Panc1 (cell line): ENCODE data around the gene SPATA1. TPM values are rescaled to one million over a fixed set of nuclear protein-coding genes. Genes with fewer than 3 reads are reported as not detected.

ENCODE experiments used
- ATAC-seq: fragments of 200-7000 bp; cut with Tn5 transposase; 2 replicates; pipeline ENCODE4 v1.9.1; 2020; ENCODE audit warnings: mild to moderate bottlenecking, moderate library complexity
- BruUV-seq: library from RNA; stranded (reverse); fragments of 400-500 nt; replicated peaks from 2 replicates; lab custom pipeline; 2021; lab: Mats Ljungman, UMichigan
- CTCF ChIA-PET: fragments of 300-600 bp; sonication (Branson Sonifier 250); formaldehyde crosslinking; loops from one replicate; lab custom pipeline; 2022; ENCODE audit warnings: antibody characterized with exemption; lab: Charles Lee
- POLR2A ChIA-PET: fragments of 300-600 bp; sonication (Branson Sonifier 250); formaldehyde crosslinking; loops from one replicate; lab custom pipeline; 2022; ENCODE audit warnings: antibody characterized with exemption; lab: Charles Lee
- DNase-seq: peaks from one replicate; pipeline ENCODE4 v3.0.0-alpha.2; 2010; ENCODE audit warnings: low read depth, low spot score
- H3K27ac ChIP-seq: 2 replicates; pipeline ENCODE4 v1.5.1; 2011; ENCODE audit warnings: mild to moderate bottlenecking, low read length, inconsistent platforms
- H3K27me3 ChIP-seq: fragments of 200-500 bp; sonication (Bioruptor generic); 2 replicates; pipeline ENCODE4 v1.6.0; 2014; ENCODE audit warnings: low read length, inconsistent platforms; ENCODE audit not compliant: control insufficient read depth, insufficient read depth
- H3K36me3 ChIP-seq: fragments of 200-500 bp; sonication (Bioruptor generic); 2 replicates; pipeline ENCODE4 v1.5.1; 2014; ENCODE audit warnings: inconsistent platforms, mild to moderate bottlenecking, low read length, moderate library complexity; ENCODE audit not compliant: control insufficient read depth, insufficient read depth
- H3K4me1 ChIP-seq: 2 replicates; pipeline ENCODE4 v1.5.1; 2011; ENCODE audit warnings: inconsistent platforms, mild to moderate bottlenecking, low read length, moderate library complexity; ENCODE audit not compliant: control insufficient read depth, insufficient read depth
- H3K4me3 ChIP-seq, 2 experiments: 2 replicates each; pipeline ENCODE4 v1.5.1; 2011 to 2012; ENCODE audit warnings: low read depth in 2 of 2, low read length in 2 of 2, mild to moderate bottlenecking in 2 of 2, inconsistent platforms in 1 of 2, moderate library complexity in 1 of 2
- H3K9me3 ChIP-seq: fragments of 200-500 bp; sonication (Bioruptor generic); 2 replicates; pipeline ENCODE4 v1.5.1; 2014; ENCODE audit warnings: low read depth, mild to moderate bottlenecking, inconsistent platforms, low read length, moderate library complexity; ENCODE audit not compliant: control insufficient read depth, insufficient read depth
- CTCF ChIP-seq: fragments of 450-650 bp; IDR thresholded peaks from 2 replicates; pipeline ENCODE4 v1.5.1; 2017; ENCODE audit warnings: mild to moderate bottlenecking
- POLR2AphosphoS5 ChIP-seq: IDR thresholded peaks from 2 replicates; pipeline ENCODE4 v1.6.1; 2012; ENCODE audit warnings: mild to moderate bottlenecking, low read depth, low read length, moderate library complexity
- REST ChIP-seq, 2 experiments: IDR thresholded peaks; 2 replicates each; pipeline ENCODE4 v1.6.1; 2011 to 2012; ENCODE audit warnings: low read depth in 2 of 2, control low read depth in 1 of 2, low read length in 1 of 2, mild to moderate bottlenecking in 1 of 2, moderate library complexity in 1 of 2; ENCODE audit not compliant: insufficient read depth in 1 of 2
- SIN3A ChIP-seq: IDR thresholded peaks from 2 replicates; pipeline ENCODE4 v1.6.1; 2012; ENCODE audit warnings: low read depth, mild to moderate bottlenecking, low read length, moderate library complexity, borderline replicate concordance; ENCODE audit not compliant: insufficient read depth
- TCF7L2 ChIP-seq: IDR thresholded peaks from 2 replicates; pipeline ENCODE4 v1.6.1; 2011; ENCODE audit warnings: mild to moderate bottlenecking, low read depth, low read length, inconsistent platforms
- in situ Hi-C: cut with HindIII; loops from 2 replicates; pipeline ENCODE4 v1.10.0; 2016; ENCODE audit warnings: low sequenced_read_pairs, low pct_unique_long_range_greater_than_20kb
- intact Hi-C: fragments of 100-400 bp; cut with micrococcal nuclease; formaldehyde crosslinking; loops from one replicate; pipeline ENCODE4 v1.10.0; 2022; ENCODE audit not compliant: unreplicated experiment
- total RNA-seq: library from RNA; stranded (reverse); gene quantifications from one replicate; pipeline ENCODE4 v1.2.1, GENCODE V29; 2021; ENCODE audit not compliant: unreplicated experiment

The SPATA1 gene
- total RNA-seq, 1 experiment from 2014 or later: 5.0 TPM

- intact Hi-C loops: no loop called here
- peaks cover 4% of the 10 kb centered on the region; the same call in 1 of the 2 replicates for H3K4me1 ChIP-seq
- H3K27ac ChIP-seq: no peak overlapping the region
- peaks cover 3% of the 10 kb centered on the region; the same call in 1 of the 2 replicates for H3K36me3 ChIP-seq
- ATAC-seq: no peak
- H3K9me3 ChIP-seq: peaks cover 4% of the 10 kb centered on the region; the same call in 1 of the 2 replicates
- no TSS peak for BruUV-seq
- POLR2A ChIA-PET: interaction anchor here (1.1 kb wide), 1 partner anchor 64 kb away, joined by 3 read pairs; the partner anchor contains the start of gene CTBS
- TF ChIP-seq POLR2AphosphoS5: no peak
- TF ChIP-seq SIN3A: no peak
- TF ChIP-seq TCF7L2: no peak
- no peak for TF ChIP-seq REST (IDR thresholded peaks at IDR 0.05; ENCODE audit: insufficient read depth in 1 of 2, low read depth in 2 of 2, low read length in 1 of 2)
- no peak for TF ChIP-seq CTCF
- H3K27me3 ChIP-seq: no peaks in the 10 kb centered on the region
- in situ Hi-C loops: no loop called here
- CTCF ChIA-PET: no interaction called here
- no peak overlapping the region for H3K4me3 ChIP-seq
- DNase-seq: no peak
Measured at GRCh38 chr1:84510165-84510564, 4.0 kb downstream of the SPATA1 start.

GRCh38 chr1:84510668-84511067 is 4.5 kb downstream of the SPATA1 start:
- no peak overlapping the region for H3K4me3 ChIP-seq
- H3K9me3 ChIP-seq: peaks cover 4% of the 10 kb centered on the region; the same call in 1 of the 2 replicates
- DNase-seq (no peak), ATAC-seq (no peak)
- ChIA-PET POLR2A (interaction anchor here (1.1 kb wide), 1 partner anchor 64 kb away, joined by 3 read pairs; the partner anchor contains the start of gene CTBS), CTCF (no interaction called here)
- in situ Hi-C loops: no loop called here
- H3K4me1 ChIP-seq: peaks cover 4% of the 10 kb centered on the region; the same call in 1 of the 2 replicates
- no peak overlapping the region for H3K27ac ChIP-seq
- TF ChIP-seq CTCF (no peak), TCF7L2 (no peak), REST (IDR thresholded peaks at IDR 0.05; ENCODE audit: insufficient read depth in 1 of 2, low read depth in 2 of 2, low read length in 1 of 2) (no peak), SIN3A (no peak), POLR2AphosphoS5 (no peak)
- intact Hi-C loops: no loop called here
- no TSS peak for BruUV-seq
- H3K36me3 ChIP-seq: no peaks in the 10 kb centered on the region
- no peaks in the 10 kb centered on the region for H3K27me3 ChIP-seq
